GM19099 (cell line): ENCODE measurements around the gene D2HGDH.

Experiments used
- POLR2A ChIP-seq: IDR thresholded peaks from 3 replicates; pipeline ENCODE4 v1.6.1; 2011; ENCODE audit warnings: low read depth; ENCODE audit not compliant: insufficient read length; ENCODE audit errors: extremely low read depth

The D2HGDH gene

GRCh38 chr2:241739651-241740050 lies 5.2 kb downstream of the D2HGDH start:
- no peak for TF ChIP-seq POLR2A

- no peak for TF ChIP-seq POLR2A
Observed at GRCh38 chr2:241741016-241741415, 6.6 kb downstream of the D2HGDH start.

GRCh38 chr2:241742320-241742939 lies 8.0 kb downstream of the D2HGDH start:
- no peak for TF ChIP-seq POLR2A

- no peak for TF ChIP-seq POLR2A
Observed at GRCh38 chr2:241743620-241744019, 9.2 kb downstream of the D2HGDH start.

- no peak for TF ChIP-seq POLR2A
Observed at GRCh38 chr2:241744028-241744754, 9.8 kb downstream of the D2HGDH start.

GRCh38 chr2:241745276-241745675 lies 10.8 kb downstream of the D2HGDH start:
- no peak for TF ChIP-seq POLR2A

- no peak for TF ChIP-seq POLR2A
Observed at GRCh38 chr2:241746084-241746483, 11.7 kb downstream of the D2HGDH start.

- TF ChIP-seq POLR2A = no peak
Observed at GRCh38 chr2:241748468-241749256, 14.2 kb downstream of the D2HGDH start.

GRCh38 chr2:241750076-241750840 lies 15.8 kb downstream of the D2HGDH start:
- TF ChIP-seq POLR2A = no peak

GRCh38 chr2:241751152-241751551 lies 16.7 kb downstream of the D2HGDH start:
- no peak for TF ChIP-seq POLR2A

- TF ChIP-seq POLR2A = no peak
Observed at GRCh38 chr2:241751776-241752175, 17.3 kb downstream of the D2HGDH start.

- TF ChIP-seq POLR2A = no peak
Observed at GRCh38 chr2:241752253-241752652, 17.8 kb downstream of the D2HGDH start.

- no peak for TF ChIP-seq POLR2A
Observed at GRCh38 chr2:241752689-241753276, 18.4 kb downstream of the D2HGDH start.

- no peak for TF ChIP-seq POLR2A
Observed at GRCh38 chr2:241753493-241753892, 19.1 kb downstream of the D2HGDH start.

- TF ChIP-seq POLR2A = no peak
Observed at GRCh38 chr2:241754042-241754441, 19.6 kb downstream of the D2HGDH start.

GRCh38 chr2:241755166-241755565 lies 20.7 kb downstream of the D2HGDH start:
- TF ChIP-seq POLR2A = no peak
